GM12878 (cell line): Measurements from ENCODE around the gene ANKRD42. TPM values are rescaled to one million over a fixed set of nuclear protein-coding genes. Genes with fewer than 3 reads are reported as not detected.

Experiments used
- ATAC-seq: fragments of 200-7000 bp; cut with Tn5 transposase; 3 replicates; pipeline ENCODE4 v1.9.1; 2020; ENCODE audit warnings: mild to moderate bottlenecking, moderate library complexity
- BruUV-seq: library from RNA; stranded (reverse); fragments of 400-500 nt; replicated peaks from 2 replicates; lab custom pipeline; 2021; lab: Mats Ljungman, UMichigan
- CTCF ChIA-PET: fragments of 300-600 bp; sonication (Branson Sonifier 250); formaldehyde crosslinking; extraction: SDS; loops from one replicate; lab custom pipeline; 2021; ENCODE audit warnings: inconsistent platforms; lab: Yijun Ruan, JAX
- POLR2A ChIA-PET: fragments of 350-600 bp; formaldehyde crosslinking; extraction: SDS; loops from one replicate; lab custom pipeline; 2021; ENCODE audit warnings: inconsistent platforms; lab: Charles Lee
- RAD21 ChIA-PET: fragments of 300-600 bp; sonication (Branson Sonifier 250); formaldehyde crosslinking; loops from one replicate; lab custom pipeline; 2023; ENCODE audit warnings: antibody characterized with exemption; ENCODE audit not compliant: unreplicated experiment; lab: Charles Lee
- SMC1A ChIA-PET: fragments of 300-600 bp; sonication (Branson Sonifier 250); formaldehyde crosslinking; loops from one replicate; lab custom pipeline; 2023; ENCODE audit not compliant: unreplicated experiment, uncharacterized antibody; lab: Charles Lee
- DNase-seq: peaks from one replicate; pipeline ENCODE4 v3.0.0-alpha.2; 2011; ENCODE audit warnings: low read depth, low spot score
- FAIRE-seq: peaks from 3 replicates; lab custom pipeline; 2011; peaks lifted over from hg19 to GRCh38; lab: Jason Lieb, UNC
- H2AFZ ChIP-seq: 2 replicates; pipeline ENCODE4 v1.6.0; 2011; ENCODE audit warnings: low read depth, low read length, control low read depth; ENCODE audit not compliant: control insufficient read depth
- H3K27ac ChIP-seq: 2 replicates; pipeline ENCODE4 v1.5.1; 2011; ENCODE audit warnings: control low read depth; ENCODE audit not compliant: control insufficient read depth, insufficient read depth
- H3K27me3 ChIP-seq, 2 experiments: replicated peaks in 1 of 2; 2 replicates each; pipeline versions ENCODE4 v1.6.0 to v1.6.1; 2011; ENCODE audit warnings: low read length in 1 of 2; ENCODE audit not compliant: control insufficient read depth in 2 of 2, insufficient read depth in 2 of 2
- H3K36me3 ChIP-seq, 2 experiments: 2 replicates each; pipeline ENCODE4 v1.5.1; 2011; ENCODE audit warnings: low read length in 1 of 2; ENCODE audit not compliant: control insufficient read depth in 2 of 2, insufficient read depth in 2 of 2
- H3K4me1 ChIP-seq: 2 replicates; pipeline ENCODE4 v1.6.1; 2011; ENCODE audit warnings: mild to moderate bottlenecking, low read length, moderate library complexity, mixed read lengths; ENCODE audit not compliant: control insufficient read depth, insufficient read depth
- H3K4me2 ChIP-seq: 2 replicates; pipeline ENCODE4 v1.6.0; 2011; ENCODE audit warnings: control low read depth; ENCODE audit not compliant: control insufficient read depth, insufficient read depth
- H3K4me3 ChIP-seq: fragments of 200-600 bp; sonication (generic); 2 replicates; pipeline ENCODE4 v1.5.1; 2016
- H3K79me2 ChIP-seq: 2 replicates; pipeline ENCODE4 v1.6.0; 2011; ENCODE audit warnings: low read length; ENCODE audit not compliant: control insufficient read depth, insufficient read depth
- H3K9ac ChIP-seq: 2 replicates; pipeline ENCODE4 v1.8.0; 2011; ENCODE audit warnings: low read length, control low read depth, mixed read lengths; ENCODE audit not compliant: control insufficient read depth, insufficient read depth
- H3K9me3 ChIP-seq: replicated peaks from 3 replicates; pipeline ENCODE4 v1.5.1; 2011; ENCODE audit warnings: mild to moderate bottlenecking, low read length; ENCODE audit not compliant: control insufficient read depth, insufficient read depth
- H4K20me1 ChIP-seq: 2 replicates; pipeline ENCODE4 v1.6.0; 2011; ENCODE audit not compliant: control insufficient read depth, insufficient read depth
- ATF7 ChIP-seq: fragments of 450-650 bp; IDR thresholded peaks from 2 replicates; pipeline ENCODE4 v1.6.1; 2016; ENCODE audit warnings: low read depth, mild to moderate bottlenecking
- BCL11A ChIP-seq: IDR thresholded peaks from 2 replicates; pipeline ENCODE4 v1.6.1; 2011; ENCODE audit warnings: low read depth, low read length
- CREB1 ChIP-seq: IDR thresholded peaks from 2 replicates; pipeline ENCODE4 v1.6.1; 2012; ENCODE audit warnings: low read depth, mild to moderate bottlenecking, inconsistent platforms
- FOXK2 ChIP-seq: fragments of 450-650 bp; IDR thresholded peaks from 2 replicates; pipeline ENCODE4 v1.6.1; 2017; ENCODE audit warnings: mild to moderate bottlenecking, moderate library complexity
- NFYA ChIP-seq: IDR thresholded peaks from 2 replicates; pipeline ENCODE4 v1.6.1; 2011; ENCODE audit warnings: low read depth, mild to moderate bottlenecking, low read length, improper control_type of control experiment, borderline replicate concordance
- PAX5 ChIP-seq: IDR thresholded peaks from 2 replicates; pipeline ENCODE4 v1.6.1; 2011; ENCODE audit warnings: low read depth, low read length, borderline replicate concordance
- POLR2A ChIP-seq: IDR thresholded peaks from 2 replicates; pipeline ENCODE4 v1.6.1; 2011; ENCODE audit warnings: low read depth, mild to moderate bottlenecking, low read length
- RELA ChIP-seq: fragments of 450-650 bp; IDR thresholded peaks from 2 replicates; pipeline ENCODE4 v1.8.0; 2014; ENCODE audit warnings: borderline replicate concordance; ENCODE audit not compliant: partially characterized antibody
- SIN3A ChIP-seq: IDR thresholded peaks from 2 replicates; pipeline ENCODE4 v1.6.1; 2012; ENCODE audit warnings: low read depth, low read length, improper control_type of control experiment
- SMARCA5 ChIP-seq: fragments of 450-650 bp; IDR thresholded peaks from 2 replicates; pipeline ENCODE4 v1.6.1; 2017; ENCODE audit warnings: mild to moderate bottlenecking
- WGBS: methylation state at CpG from one replicate; pipeline ENCODE4 v1.1.6; 2016; ENCODE audit warnings: low lambda C conversion rate; ENCODE audit not compliant: insufficient replicate concordance, insufficient coverage; ENCODE audit errors: missing lambda C conversion rate; 5-methylcytosine and 5-hydroxymethylcytosine counted together
- in situ Hi-C: fragments of 300-500 bp; cut with MboI; formaldehyde crosslinking; loops from 9 replicates; pipeline ENCODE4 v1.14.3; 2018; ENCODE audit warnings: mixed read lengths
- intact Hi-C: fragments of 100-400 bp; cut with micrococcal nuclease; formaldehyde crosslinking; loops from one replicate; pipeline ENCODE4 v1.14.2; 2022; ENCODE audit not compliant: unreplicated experiment
- polyA plus RNA-seq, 11 experiments: library from polyadenylated mRNA; depleted of rRNA in 4 of 11; unstranded in 6 of 11; stranded (reverse) in 5 of 11; fragments of >200 nt; fragmentation: Nextera tagmentation in 4 of 11; fragmentation: Illumina TruSeq in 1 of 11; extraction: Ambion mirVana in 4 of 11; extraction: Trizol in 1 of 11; gene quantifications; 1 replicate in 1 of 11; 2 replicates in 10 of 11; pipeline versions ENCODE4 v1.2.1 to v1.2.3, GENCODE V29; 2011 to 2016; ENCODE audit warnings: inconsistent platforms in 2 of 11, missing spikeins in 2 of 11, low read depth in 1 of 11
- total RNA-seq, 4 experiments: library from RNA; depleted of rRNA in 3 of 4; stranded (reverse); fragments of >200 nt in 3 of 4; fragmentation: Illumina TruSeq in 1 of 4; extraction: Trizol in 1 of 4; gene quantifications; 2 replicates each; pipeline versions ENCODE4 v1.2.1 to v1.2.3, GENCODE V29; 2013 to 2021
- TF ChIP-seq, protein P1 (sequence below): fragments of 450-650 bp; IDR thresholded peaks from 2 replicates; pipeline ENCODE4 v1.6.1; 2017; ENCODE audit warnings: mild to moderate bottlenecking
- TF ChIP-seq, protein P2 (sequence below): IDR thresholded peaks from 2 replicates; pipeline ENCODE4 v1.6.1; 2012; ENCODE audit warnings: low read depth, low read length, improper control_type of control experiment
- TF ChIP-seq, protein P3 (sequence below): fragments of 450-650 bp; IDR thresholded peaks from 2 replicates; pipeline ENCODE4 v1.6.1; 2017; ENCODE audit warnings: mild to moderate bottlenecking, moderate library complexity
- TF ChIP-seq, protein P4 (sequence below): fragments of 450-650 bp; IDR thresholded peaks from 2 replicates; pipeline ENCODE4 v1.6.1; 2016; ENCODE audit warnings: mild to moderate bottlenecking

ANKRD42 gene
- total and polyA plus RNA-seq, 10 of the 15 experiments (the other 5 are each of a cell fraction or from before 2014, with no cell fraction given): 0.68 to 3.2 (median 2.0) TPM

DNA sequence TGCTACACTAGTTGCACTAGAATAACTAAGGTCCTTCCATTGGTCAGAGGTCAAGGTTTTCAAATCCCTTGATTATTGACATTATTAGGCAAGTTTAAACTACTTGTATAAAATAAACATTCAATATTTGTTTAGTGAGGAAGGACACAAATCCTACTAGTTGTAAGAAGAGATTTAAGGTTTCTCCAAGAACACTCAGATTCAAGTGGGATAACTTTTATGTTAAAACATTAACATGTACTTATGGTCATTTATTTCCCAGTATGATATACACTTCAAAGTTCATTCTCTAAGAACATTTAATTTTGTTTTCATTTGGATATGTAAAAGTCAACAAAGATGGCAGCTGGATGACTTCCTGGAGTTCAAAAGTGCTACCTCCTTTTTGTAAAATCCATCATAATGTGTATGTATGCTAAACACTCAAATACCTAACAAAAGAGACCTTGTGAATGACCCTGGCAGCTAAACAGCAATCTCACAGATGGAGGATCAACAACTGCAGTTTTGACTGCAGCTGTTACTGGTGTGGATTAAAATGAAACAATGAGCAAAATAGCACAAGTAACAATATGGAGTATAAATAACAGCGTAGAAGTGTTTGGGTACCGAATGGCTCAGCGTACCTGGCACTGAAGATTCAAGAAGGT, 91.1 kb downstream of the ANKRD42 start:
- Histone ChIP-seq H2AFZ (peak overlapping the region; percentile 54), H3K36me3 (no peaks in the 10 kb centered on the region), H3K9ac (peak overlapping the region; percentile 94), H3K4me1 (peaks cover 18% of the 10 kb centered on the region), H3K4me3 (peak overlapping the region; percentile 78), H3K27ac (peak overlapping the region; percentile 96), H3K27me3 (no peaks in the 10 kb centered on the region), H4K20me1 (no peaks in the 10 kb centered on the region), H3K9me3 (no peaks in the 10 kb centered on the region), H3K79me2 (peaks cover 30% of the 10 kb centered on the region), H3K4me2 (peak overlapping the region; percentile 83)
- no TSS peak for BruUV-seq
- RAD21 ChIA-PET: interaction anchor here (1.1 to 4.6 kb wide), 4 partner anchors 8 to 417 kb away, joined by 3 to 17 read pairs (median 4); partner anchors contain the start of gene PRCP
- no peak for FAIRE-seq
- intact Hi-C loops (loop anchor here (5.0 to 10.0 kb wide), 2 partner anchors 222 to 690 kb away; no protein-coding TSS in a partner anchor), in situ Hi-C loops (loop anchor here (5.0 to 10.0 kb wide), 2 partner anchors 380 to 533 kb away; partner anchors contain the start of genes DDIAS and PRCP)
- 39% methylated on average over 3 of the region's 3 CpGs for WGBS
- no peak for ATAC-seq
- CTCF ChIA-PET: interaction anchor here (1.0 to 1.9 kb wide), 5 partner anchors 8 to 417 kb away, joined by 3 to 11 read pairs (median 3); partner anchors contain the start of gene DDIAS
- SMC1A ChIA-PET: interaction anchor here (0.9 to 5.0 kb wide), 7 partner anchors 8 to 383 kb away, joined by 3 to 24 read pairs (median 4); partner anchors contain the start of gene DDIAS
- POLR2A ChIA-PET: interaction anchor here (0.8 to 1.6 kb wide), 3 partner anchors 10 to 383 kb away, joined by 3 to 5 read pairs (median 4); partner anchors contain the start of genes DDIAS and PCF11
- no peak for DNase-seq
- no peak for TF ChIP-seq PAX5
- no peak for TF ChIP-seq RELA
- TF ChIP-seq, protein P1, sequence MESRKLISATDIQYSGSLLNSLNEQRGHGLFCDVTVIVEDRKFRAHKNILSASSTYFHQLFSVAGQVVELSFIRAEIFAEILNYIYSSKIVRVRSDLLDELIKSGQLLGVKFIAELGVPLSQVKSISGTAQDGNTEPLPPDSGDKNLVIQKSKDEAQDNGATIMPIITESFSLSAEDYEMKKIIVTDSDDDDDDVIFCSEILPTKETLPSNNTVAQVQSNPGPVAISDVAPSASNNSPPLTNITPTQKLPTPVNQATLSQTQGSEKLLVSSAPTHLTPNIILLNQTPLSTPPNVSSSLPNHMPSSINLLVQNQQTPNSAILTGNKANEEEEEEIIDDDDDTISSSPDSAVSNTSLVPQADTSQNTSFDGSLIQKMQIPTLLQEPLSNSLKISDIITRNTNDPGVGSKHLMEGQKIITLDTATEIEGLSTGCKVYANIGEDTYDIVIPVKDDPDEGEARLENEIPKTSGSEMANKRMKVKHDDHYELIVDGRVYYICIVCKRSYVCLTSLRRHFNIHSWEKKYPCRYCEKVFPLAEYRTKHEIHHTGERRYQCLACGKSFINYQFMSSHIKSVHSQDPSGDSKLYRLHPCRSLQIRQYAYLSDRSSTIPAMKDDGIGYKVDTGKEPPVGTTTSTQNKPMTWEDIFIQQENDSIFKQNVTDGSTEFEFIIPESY: no peak
- TF ChIP-seq, protein P2, sequence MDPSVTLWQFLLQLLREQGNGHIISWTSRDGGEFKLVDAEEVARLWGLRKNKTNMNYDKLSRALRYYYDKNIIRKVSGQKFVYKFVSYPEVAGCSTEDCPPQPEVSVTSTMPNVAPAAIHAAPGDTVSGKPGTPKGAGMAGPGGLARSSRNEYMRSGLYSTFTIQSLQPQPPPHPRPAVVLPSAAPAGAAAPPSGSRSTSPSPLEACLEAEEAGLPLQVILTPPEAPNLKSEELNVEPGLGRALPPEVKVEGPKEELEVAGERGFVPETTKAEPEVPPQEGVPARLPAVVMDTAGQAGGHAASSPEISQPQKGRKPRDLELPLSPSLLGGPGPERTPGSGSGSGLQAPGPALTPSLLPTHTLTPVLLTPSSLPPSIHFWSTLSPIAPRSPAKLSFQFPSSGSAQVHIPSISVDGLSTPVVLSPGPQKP: no peak
- TF ChIP-seq POLR2A: no peak
- no peak for TF ChIP-seq SMARCA5
- TF ChIP-seq, protein P3, sequence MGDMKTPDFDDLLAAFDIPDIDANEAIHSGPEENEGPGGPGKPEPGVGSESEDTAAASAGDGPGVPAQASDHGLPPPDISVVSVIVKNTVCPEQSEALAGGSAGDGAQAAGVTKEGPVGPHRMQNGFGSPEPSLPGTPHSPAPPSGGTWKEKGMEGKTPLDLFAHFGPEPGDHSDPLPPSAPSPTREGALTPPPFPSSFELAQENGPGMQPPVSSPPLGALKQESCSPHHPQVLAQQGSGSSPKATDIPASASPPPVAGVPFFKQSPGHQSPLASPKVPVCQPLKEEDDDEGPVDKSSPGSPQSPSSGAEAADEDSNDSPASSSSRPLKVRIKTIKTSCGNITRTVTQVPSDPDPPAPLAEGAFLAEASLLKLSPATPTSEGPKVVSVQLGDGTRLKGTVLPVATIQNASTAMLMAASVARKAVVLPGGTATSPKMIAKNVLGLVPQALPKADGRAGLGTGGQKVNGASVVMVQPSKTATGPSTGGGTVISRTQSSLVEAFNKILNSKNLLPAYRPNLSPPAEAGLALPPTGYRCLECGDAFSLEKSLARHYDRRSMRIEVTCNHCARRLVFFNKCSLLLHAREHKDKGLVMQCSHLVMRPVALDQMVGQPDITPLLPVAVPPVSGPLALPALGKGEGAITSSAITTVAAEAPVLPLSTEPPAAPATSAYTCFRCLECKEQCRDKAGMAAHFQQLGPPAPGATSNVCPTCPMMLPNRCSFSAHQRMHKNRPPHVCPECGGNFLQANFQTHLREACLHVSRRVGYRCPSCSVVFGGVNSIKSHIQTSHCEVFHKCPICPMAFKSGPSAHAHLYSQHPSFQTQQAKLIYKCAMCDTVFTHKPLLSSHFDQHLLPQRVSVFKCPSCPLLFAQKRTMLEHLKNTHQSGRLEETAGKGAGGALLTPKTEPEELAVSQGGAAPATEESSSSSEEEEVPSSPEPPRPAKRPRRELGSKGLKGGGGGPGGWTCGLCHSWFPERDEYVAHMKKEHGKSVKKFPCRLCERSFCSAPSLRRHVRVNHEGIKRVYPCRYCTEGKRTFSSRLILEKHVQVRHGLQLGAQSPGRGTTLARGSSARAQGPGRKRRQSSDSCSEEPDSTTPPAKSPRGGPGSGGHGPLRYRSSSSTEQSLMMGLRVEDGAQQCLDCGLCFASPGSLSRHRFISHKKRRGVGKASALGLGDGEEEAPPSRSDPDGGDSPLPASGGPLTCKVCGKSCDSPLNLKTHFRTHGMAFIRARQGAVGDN: no peak
- TF ChIP-seq, protein P4, sequence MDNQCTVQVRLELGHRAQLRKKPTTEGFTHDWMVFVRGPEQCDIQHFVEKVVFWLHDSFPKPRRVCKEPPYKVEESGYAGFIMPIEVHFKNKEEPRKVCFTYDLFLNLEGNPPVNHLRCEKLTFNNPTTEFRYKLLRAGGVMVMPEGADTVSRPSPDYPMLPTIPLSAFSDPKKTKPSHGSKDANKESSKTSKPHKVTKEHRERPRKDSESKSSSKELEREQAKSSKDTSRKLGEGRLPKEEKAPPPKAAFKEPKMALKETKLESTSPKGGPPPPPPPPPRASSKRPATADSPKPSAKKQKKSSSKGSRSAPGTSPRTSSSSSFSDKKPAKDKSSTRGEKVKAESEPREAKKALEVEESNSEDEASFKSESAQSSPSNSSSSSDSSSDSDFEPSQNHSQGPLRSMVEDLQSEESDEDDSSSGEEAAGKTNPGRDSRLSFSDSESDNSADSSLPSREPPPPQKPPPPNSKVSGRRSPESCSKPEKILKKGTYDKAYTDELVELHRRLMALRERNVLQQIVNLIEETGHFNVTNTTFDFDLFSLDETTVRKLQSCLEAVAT: no peak
- TF ChIP-seq ATF7: no peak
- TF ChIP-seq NFYA: no peak
- TF ChIP-seq BCL11A: no peak
- no peak for TF ChIP-seq FOXK2
- TF ChIP-seq CREB1: no peak
- no peak for TF ChIP-seq SIN3A
